H1 (cell line): Measurements from ENCODE around the gene TMSB4Y. TPM values are rescaled to one million over a fixed set of nuclear protein-coding genes. Genes with fewer than 3 reads are reported as not detected.

ENCODE experiments used
- CTCF ChIA-PET: fragments of 300-600 bp; sonication (Branson Sonifier 250); formaldehyde crosslinking; loops from one replicate; lab custom pipeline; 2021; ENCODE audit not compliant: partially characterized antibody; lab: Charles Lee
- POLR2A ChIA-PET: fragments of 300-600 bp; sonication (Branson Sonifier 250); formaldehyde crosslinking; loops from one replicate; lab custom pipeline; 2021; ENCODE audit warnings: inconsistent platforms; ENCODE audit not compliant: partially characterized antibody; lab: Charles Lee
- DNase-seq, 2 experiments: peaks; one replicate each; pipeline versions ENCODE4 v3.0.0 to v3.0.0-alpha.2; 2010 to 2022; ENCODE audit warnings: low spot score in 2 of 2, low read depth in 1 of 2, mixed read lengths in 1 of 2
- FAIRE-seq: peaks from 2 replicates; lab custom pipeline; 2011; peaks lifted over from hg19 to GRCh38; lab: Jason Lieb, UNC
- H2AFZ ChIP-seq: 2 replicates; pipeline ENCODE4 v1.8.1; 2012; ENCODE audit warnings: low read length, inconsistent platforms
- H2AK5ac ChIP-seq: 2 replicates; pipeline ENCODE4 v1.6.1; 2013; ENCODE audit warnings: low read depth, low read length
- H2BK120ac ChIP-seq: replicated peaks from 2 replicates; pipeline ENCODE3; 2013; ENCODE audit warnings: low read depth, low read length, inconsistent platforms
- H2BK12ac ChIP-seq: 2 replicates; pipeline ENCODE4 v1.6.1; 2013; ENCODE audit warnings: low read depth, low read length
- H2BK15ac ChIP-seq: 2 replicates; pipeline ENCODE4 v1.6.1; 2013; ENCODE audit warnings: low read length
- H2BK20ac ChIP-seq: 2 replicates; pipeline ENCODE4 v1.6.1; 2013; ENCODE audit warnings: low read length
- H2BK5ac ChIP-seq: 2 replicates; pipeline ENCODE4 v1.6.1; 2013; ENCODE audit warnings: low read depth, low read length
- H3K14ac ChIP-seq: 2 replicates; pipeline ENCODE4 v1.6.1; 2013; ENCODE audit warnings: inconsistent platforms; ENCODE audit not compliant: insufficient read length
- H3K18ac ChIP-seq: 2 replicates; pipeline ENCODE4 v1.6.1; 2013; ENCODE audit warnings: low read length; ENCODE audit errors: extremely low read depth
- H3K23ac ChIP-seq: 2 replicates; pipeline ENCODE4 v1.6.1; 2013; ENCODE audit warnings: inconsistent platforms; ENCODE audit not compliant: insufficient read length
- H3K23me2 ChIP-seq: 2 replicates; pipeline ENCODE4 v1.6.1; 2013; ENCODE audit warnings: low read depth, low read length
- H3K27ac ChIP-seq: 2 replicates; pipeline ENCODE4 v1.6.1; 2011; ENCODE audit warnings: low read depth, low read length, inconsistent platforms
- H3K27me3 ChIP-seq, 4 experiments: replicated peaks in 1 of 4; 1 replicate in 1 of 4; 2 replicates in 3 of 4; pipeline versions ENCODE4 v1.6.1 to v1.8.1; 2011 to 2013; ENCODE audit warnings: low read length in 3 of 4, mild to moderate bottlenecking in 3 of 4, inconsistent platforms in 2 of 4, mixed read lengths in 2 of 4, moderate library complexity in 1 of 4; ENCODE audit not compliant: control insufficient read depth in 3 of 4, insufficient read depth in 3 of 4; ENCODE audit errors: extremely low read depth in 1 of 4
- H3K36me3 ChIP-seq, 4 experiments: 2 replicates each; pipeline versions ENCODE4 v1.6.1 to v1.8.1; 2011 to 2013; ENCODE audit warnings: mild to moderate bottlenecking in 4 of 4, low read length in 3 of 4, moderate library complexity in 2 of 4, control low read depth in 1 of 4, inconsistent platforms in 1 of 4; ENCODE audit not compliant: insufficient read depth in 4 of 4, control insufficient read depth in 2 of 4
- H3K4ac ChIP-seq: replicated peaks from 2 replicates; pipeline ENCODE3; 2013; ENCODE audit warnings: low read length, low read depth, mixed read lengths, inconsistent platforms; ENCODE audit not compliant: insufficient read length
- H3K4me1 ChIP-seq, 4 experiments: replicated peaks in 1 of 4; 1 replicate in 1 of 4; 2 replicates in 3 of 4; pipeline versions ENCODE4 v1.6.1 to v1.8.1; 2011 to 2013; ENCODE audit warnings: low read length in 3 of 4, inconsistent platforms in 2 of 4, mixed read lengths in 1 of 4; ENCODE audit not compliant: insufficient read depth in 4 of 4, control insufficient read depth in 3 of 4
- H3K4me2 ChIP-seq, 2 experiments: 2 replicates each; pipeline versions ENCODE4 v1.6.1 to v1.8.1; 2011 to 2013; ENCODE audit warnings: low read depth in 2 of 2, low read length in 2 of 2, control low read depth in 1 of 2, inconsistent platforms in 1 of 2, mild to moderate bottlenecking in 1 of 2; ENCODE audit not compliant: insufficient read depth in 1 of 2
- H3K4me3 ChIP-seq, 4 experiments: fragments of 200-600, 300-600 bp in 1 of 4; sonication (generic), shearing (Covaris generic), sonication (Bioruptor Twin) in 1 of 4; 2 replicates each; pipeline versions ENCODE4 v1.5.1 to v1.8.1; 2011 to 2016; ENCODE audit warnings: low read length in 4 of 4, low read depth in 3 of 4, control low read depth in 2 of 4, inconsistent platforms in 2 of 4, mild to moderate bottlenecking in 2 of 4, mixed read lengths in 1 of 4, moderate library complexity in 1 of 4; ENCODE audit not compliant: insufficient read depth in 2 of 4; ENCODE audit errors: extremely low read depth in 1 of 4
- H3K56ac ChIP-seq: replicated peaks from 2 replicates; pipeline ENCODE3; 2013; ENCODE audit warnings: low read depth, mild to moderate bottlenecking, mixed read lengths, low read length, inconsistent platforms; ENCODE audit not compliant: insufficient read length
- H3K79me1 ChIP-seq: 2 replicates; pipeline ENCODE4 v1.6.1; 2013; ENCODE audit warnings: low read depth, low read length, control low read depth
- H3K79me2 ChIP-seq, 2 experiments: 2 replicates each; pipeline versions ENCODE4 v1.6.1 to v1.8.1; 2012 to 2013; ENCODE audit warnings: low read length in 2 of 2, mild to moderate bottlenecking in 2 of 2, inconsistent platforms in 1 of 2; ENCODE audit not compliant: insufficient read depth in 2 of 2, control insufficient read depth in 1 of 2
- H3K9ac ChIP-seq, 4 experiments: replicated peaks in 1 of 4; 1 replicate in 1 of 4; 2 replicates in 3 of 4; pipeline versions ENCODE4 v1.6.1 to v1.8.1; 2011 to 2013; ENCODE audit warnings: low read depth in 3 of 4, low read length in 3 of 4, control low read depth in 2 of 4, mild to moderate bottlenecking in 2 of 4, moderate library complexity in 2 of 4, inconsistent platforms in 1 of 4; ENCODE audit errors: extremely low read depth in 1 of 4
- H3K9me3 ChIP-seq, 2 experiments: 2 replicates each; pipeline versions ENCODE4 v1.6.1 to v1.8.1; 2012 to 2013; ENCODE audit warnings: mild to moderate bottlenecking in 2 of 2, moderate library complexity in 2 of 2, control low read depth in 1 of 2, inconsistent platforms in 1 of 2, low read depth in 1 of 2, low read length in 1 of 2, mixed read lengths in 1 of 2; ENCODE audit not compliant: insufficient read depth in 2 of 2
- H4K20me1 ChIP-seq, 2 experiments: replicated peaks in 1 of 2; 2 replicates each; pipeline versions ENCODE3 to v1.8.1; 2011 to 2013; ENCODE audit warnings: inconsistent platforms in 2 of 2, low read length in 2 of 2, mild to moderate bottlenecking in 1 of 2; ENCODE audit not compliant: insufficient read depth in 2 of 2, control insufficient read depth in 1 of 2
- H4K5ac ChIP-seq: 2 replicates; pipeline ENCODE4 v1.6.1; 2013; ENCODE audit warnings: low read length, low read depth, mixed read lengths, inconsistent platforms; ENCODE audit not compliant: insufficient read length
- H4K8ac ChIP-seq: 2 replicates; pipeline ENCODE4 v1.8.0; 2013; ENCODE audit warnings: mild to moderate bottlenecking, moderate library complexity, low read length, inconsistent platforms; ENCODE audit not compliant: insufficient read depth; ENCODE audit errors: extremely low read depth
- H4K91ac ChIP-seq: replicated peaks from 2 replicates; pipeline ENCODE3; 2013; ENCODE audit warnings: low read length, mixed read lengths, inconsistent platforms; ENCODE audit not compliant: insufficient read length
- GABPA ChIP-seq: IDR thresholded peaks from 2 replicates; pipeline ENCODE4 v1.6.1; 2011; ENCODE audit warnings: mild to moderate bottlenecking, low read length, moderate library complexity, borderline replicate concordance; ENCODE audit not compliant: insufficient read depth
- POLR2A ChIP-seq, 2 experiments: IDR thresholded peaks; 1 replicate in 1 of 2; 2 replicates in 1 of 2; pipeline ENCODE4 v1.6.1; 2011; ENCODE audit warnings: low read depth in 2 of 2, low read length in 2 of 2, mild to moderate bottlenecking in 2 of 2; ENCODE audit errors: control extremely low read depth in 1 of 2
- SP1 ChIP-seq: IDR thresholded peaks from 2 replicates; pipeline ENCODE4 v1.6.1; 2011; ENCODE audit warnings: low read depth, low read length
- TAF1 ChIP-seq: IDR thresholded peaks from 2 replicates; pipeline ENCODE4 v1.6.1; 2011; ENCODE audit warnings: mild to moderate bottlenecking, low read depth, low read length
- TAF7 ChIP-seq: optimal IDR thresholded peaks from 2 replicates; pipeline ENCODE3; 2011; ENCODE audit warnings: low read depth, mild to moderate bottlenecking, inconsistent platforms, low read length, moderate library complexity, borderline replicate concordance
- TBP ChIP-seq: IDR thresholded peaks from 2 replicates; pipeline ENCODE4 v1.6.1; 2011; ENCODE audit warnings: low read depth, low read length, improper control_type of control experiment
- YY1 ChIP-seq: IDR thresholded peaks from 2 replicates; pipeline ENCODE4 v1.6.1; 2011; ENCODE audit warnings: low read depth, mild to moderate bottlenecking, low read length
- WGBS, 2 experiments: shearing (Covaris generic) in 1 of 2; methylation state at CpG; one replicate each; pipeline versions ENCODE4 v1.1.6 to v1.1.7; 2013 to 2015; ENCODE audit warnings: low lambda C conversion rate in 2 of 2, mixed read lengths in 2 of 2, inconsistent platforms in 1 of 2, low coverage in 1 of 2, missing lambda C conversion rate in 1 of 2; ENCODE audit not compliant: insufficient replicate concordance in 2 of 2, insufficient coverage in 1 of 2, insufficient read length in 1 of 2; ENCODE audit errors: extremely low coverage in 1 of 2, missing lambda C conversion rate in 1 of 2; 5-methylcytosine and 5-hydroxymethylcytosine counted together
- polyA plus RNA-seq, 7 experiments: library from polyadenylated mRNA; depleted of rRNA in 3 of 7; stranded (reverse) in 5 of 7; unstranded in 2 of 7; fragments of >200 nt in 5 of 7; fragments of 200-250 nt in 2 of 7; gene quantifications; 1 replicate in 5 of 7; 2 replicates in 1 of 7; 4 replicates in 1 of 7; pipeline versions ENCODE4 v1.2.1 to v1.2.3, GENCODE V29; 2011 to 2013; ENCODE audit warnings: missing spikeins in 2 of 7, mixed read lengths in 2 of 7
- total RNA-seq: library from RNA; stranded (reverse); fragmentation: NEBNext Ultra II Directional; extraction: Animal tissue kit (Norgen Biotek cat#: 25700); gene quantifications from 2 replicates; pipeline ENCODE4 v1.2.1, GENCODE V29; 2021
- TF ChIP-seq, protein P1 (sequence below), 3 experiments: IDR thresholded peaks; 1 replicate in 2 of 3; 2 replicates in 1 of 3; pipeline versions ENCODE4 v1.5.1 to v1.6.1; 2011; ENCODE audit warnings: low read length in 3 of 3, mild to moderate bottlenecking in 3 of 3, inconsistent platforms in 2 of 3, low read depth in 1 of 3, moderate library complexity in 1 of 3; ENCODE audit not compliant: insufficient read depth in 1 of 3; ENCODE audit errors: control extremely low read depth in 1 of 3

TMSB4Y gene
- total and polyA plus RNA-seq, 2 of the 8 experiments (the other 6 are each of a cell fraction or from before 2014, with no cell fraction given), result 2.0 to 2.6 TPM

DNA sequence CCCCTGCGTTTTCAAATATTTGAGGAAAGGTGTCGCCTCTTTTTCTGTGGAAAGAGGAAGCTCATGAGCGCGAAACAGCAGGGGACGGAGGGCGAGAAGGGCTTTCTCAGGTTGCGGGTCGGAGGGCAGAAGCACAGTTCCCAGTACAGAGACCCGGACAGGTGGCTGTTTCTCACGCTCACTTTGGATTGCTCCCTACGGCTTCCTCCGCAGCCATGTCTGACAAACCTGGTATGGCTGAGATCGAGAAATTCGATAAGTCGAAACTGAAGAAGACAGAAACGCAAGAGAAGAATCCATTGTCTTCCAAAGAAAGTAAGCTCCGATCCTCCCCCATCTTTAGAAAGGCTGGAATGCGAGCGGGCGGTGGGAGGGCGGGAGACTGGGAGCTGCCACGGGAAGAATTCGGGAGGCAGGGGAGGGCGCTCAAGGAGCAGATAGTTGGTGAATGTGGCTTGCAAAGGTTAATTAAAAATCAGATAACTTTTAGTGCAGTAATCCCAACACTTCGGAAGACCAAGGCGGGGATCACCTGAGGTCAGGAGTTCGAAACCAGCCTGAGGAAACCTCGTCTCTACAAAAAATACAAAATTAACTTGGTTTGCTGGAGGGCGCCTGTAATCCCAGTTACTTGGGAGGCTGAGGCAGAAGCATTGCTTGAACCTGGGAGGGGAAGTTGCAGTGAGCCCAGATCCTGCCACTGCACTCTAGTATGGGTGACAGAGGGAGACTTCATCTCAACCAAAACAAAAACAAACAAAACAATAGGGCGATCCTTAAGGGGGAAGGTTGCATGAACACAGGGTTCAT, 627 bp downstream of the TMSB4Y start:
- Histone ChIP-seq H3K36me3 (no peaks in the 10 kb centered on the region), H2BK12ac (peak overlapping the region; percentile 50; the same call in 1 of the 2 replicates), H3K23ac (no peak overlapping the region), H3K27ac (peak overlapping the region; percentile 95), H4K8ac (peak overlapping the region; percentile 90; the same call in 1 of the 2 replicates), H4K91ac (no peak overlapping the region), H3K79me1 (no peaks in the 10 kb centered on the region), H2BK120ac (peak overlapping the region; percentile 71), H3K18ac (peak overlapping the region; percentile 71; the same call in 1 of the 2 replicates), H4K20me1 (no peaks in the 10 kb centered on the region), H3K79me2 (peaks cover 0 to 29% of the 10 kb centered on the region in 2 experiments; a peak in 2 of 4 replicates), H3K4ac (no peak overlapping the region), H2AK5ac (peak overlapping the region; percentile 39; the same call in 1 of the 2 replicates), H2BK20ac (no peak overlapping the region), H2BK5ac (peak overlapping the region; percentile 97), H3K4me1 (peaks cover 0 to 12% (median 2%) of the 10 kb centered on the region in 4 experiments; a peak in 3 of 7 replicates), H3K56ac (peak overlapping the region; percentile 25), H3K9ac (peak overlapping the region in 3 of 4 experiments; percentile 83 to 97 (median 94); a peak in 6 of 7 replicates), H2BK15ac (no peak overlapping the region), H3K4me2 (peak overlapping the region; percentile 75 to 88), H2AFZ (no peak overlapping the region), H3K9me3 (0 out of 4 replicates have a peak, but pooled peaks cover 0 to 2% of the 10 kb centered on the region in 2 experiments), H3K14ac (no peak overlapping the region), H4K5ac (peak overlapping the region; percentile 81), H3K27me3 (no peaks in the 10 kb centered on the region), H3K4me3 (peak overlapping the region; percentile 54 to 72 (median 63)), H3K23me2 (peaks cover 1% of the 10 kb centered on the region; the same call in 1 of the 2 replicates)
- DNase-seq, result peak in 1 of 2 experiments; percentile 48
- ChIA-PET POLR2A (interaction anchor here (0.7 to 3.4 kb wide), 24 partner anchors 8 to 268 kb away, joined by 3 to 34 read pairs (median 3); partner anchors contain the start of gene UTY), CTCF (interaction anchor here (0.7 to 0.8 kb wide), 2 partner anchors 28 to 47 kb away, joined by 3 read pairs; no protein-coding TSS in a partner anchor)
- TF ChIP-seq POLR2A (IDR thresholded peaks at IDR 0.05; ENCODE audit: control extremely low read depth in 1 of 2, low read depth in 2 of 2, low read length in 2 of 2) (peak in 1 of 2 experiments; percentile 35; a peak in 2 of 3 replicates), TBP (no peak), SP1 (peak; percentile 23; the same call in 1 of the 2 replicates), TAF7 (no peak), YY1 (0 out of 2 replicates have a peak, but pooled peaks have one; percentile 28), TAF1 (peak; percentile 7), GABPA (no peak)
- TF ChIP-seq, protein P1, sequence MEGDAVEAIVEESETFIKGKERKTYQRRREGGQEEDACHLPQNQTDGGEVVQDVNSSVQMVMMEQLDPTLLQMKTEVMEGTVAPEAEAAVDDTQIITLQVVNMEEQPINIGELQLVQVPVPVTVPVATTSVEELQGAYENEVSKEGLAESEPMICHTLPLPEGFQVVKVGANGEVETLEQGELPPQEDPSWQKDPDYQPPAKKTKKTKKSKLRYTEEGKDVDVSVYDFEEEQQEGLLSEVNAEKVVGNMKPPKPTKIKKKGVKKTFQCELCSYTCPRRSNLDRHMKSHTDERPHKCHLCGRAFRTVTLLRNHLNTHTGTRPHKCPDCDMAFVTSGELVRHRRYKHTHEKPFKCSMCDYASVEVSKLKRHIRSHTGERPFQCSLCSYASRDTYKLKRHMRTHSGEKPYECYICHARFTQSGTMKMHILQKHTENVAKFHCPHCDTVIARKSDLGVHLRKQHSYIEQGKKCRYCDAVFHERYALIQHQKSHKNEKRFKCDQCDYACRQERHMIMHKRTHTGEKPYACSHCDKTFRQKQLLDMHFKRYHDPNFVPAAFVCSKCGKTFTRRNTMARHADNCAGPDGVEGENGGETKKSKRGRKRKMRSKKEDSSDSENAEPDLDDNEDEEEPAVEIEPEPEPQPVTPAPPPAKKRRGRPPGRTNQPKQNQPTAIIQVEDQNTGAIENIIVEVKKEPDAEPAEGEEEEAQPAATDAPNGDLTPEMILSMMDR (IDR thresholded peaks at IDR 0.05; ENCODE audit: control extremely low read depth in 1 of 3, insufficient read depth in 1 of 3, low read depth in 1 of 3, low read length in 3 of 3), result no peak
- WGBS, 2 experiments, result 1% methylated on average over 15 of the region's 30 CpGs; no CpG with 5 or more reads in 1 of the 2 experiments
- peak; percentile 88 for FAIRE-seq
